NCI-H2081 (cell line): ENCODE results near the gene RFT1.

Source experiments
- DNase-seq, 2 experiments: peaks; one replicate each; lab custom pipeline; 2025; lab: John Stamatoyannopoulos, UW

The RFT1 gene

GRCh38 chr3:53085476-53085875, 44.8 kb downstream of the RFT1 start:
- no peak for DNase-seq

GRCh38 chr3:53084310-53085001, 45.8 kb downstream of the RFT1 start:
- DNase-seq = peak in 1 of 2 experiments; percentile 1

GRCh38 chr3:53083949-53084309, 46.3 kb downstream of the RFT1 start:
- no peak for DNase-seq

- DNase-seq = peak in 1 of 2 experiments; percentile 58
Measured at GRCh38 chr3:53083521-53083920, 46.7 kb downstream of the RFT1 start.

GRCh38 chr3:53082736-53083135, 47.5 kb downstream of the RFT1 start:
- DNase-seq = no peak

GRCh38 chr3:53081318-53081717, 48.9 kb downstream of the RFT1 start:
- no peak for DNase-seq

- DNase-seq = no peak
Measured at GRCh38 chr3:53080612-53081205, 49.5 kb downstream of the RFT1 start.

GRCh38 chr3:53079791-53080555, 50.3 kb downstream of the RFT1 start:
- no peak for DNase-seq

GRCh38 chr3:53079147-53079546, 51.1 kb downstream of the RFT1 start:
- no peak for DNase-seq

- no peak for DNase-seq
Measured at GRCh38 chr3:53078656-53079055, 51.6 kb downstream of the RFT1 start.

GRCh38 chr3:53077476-53078220, 52.6 kb downstream of the RFT1 start:
- DNase-seq = no peak

GRCh38 chr3:53075743-53076140, 54.5 kb downstream of the RFT1 start:
- DNase-seq = no peak

- DNase-seq = no peak
Measured at GRCh38 chr3:53074761-53075742, 55.2 kb downstream of the RFT1 start.

- no peak for DNase-seq
Measured at GRCh38 chr3:53074366-53074696, 55.9 kb downstream of the RFT1 start.

GRCh38 chr3:53073553-53074365, 56.5 kb downstream of the RFT1 start:
- DNase-seq = no peak

GRCh38 chr3:53072653-53073552, 57.3 kb downstream of the RFT1 start:
- peak; percentile 71 to 77 for DNase-seq

- DNase-seq = no peak
Measured at GRCh38 chr3:53071882-53072431, 58.3 kb downstream of the RFT1 start.

GRCh38 chr3:53069422-53070068, 60.7 kb downstream of the RFT1 start:
- peak in 1 of 2 experiments; percentile 8 for DNase-seq

GRCh38 chr3:53068176-53068575, 62.1 kb downstream of the RFT1 start:
- DNase-seq = no peak
